ENCODE data around the gene NSD1. TPM values are rescaled to one million over a fixed set of nuclear protein-coding genes. Genes with fewer than 3 reads are reported as not detected.

The NSD1 gene
- total and polyA plus RNA-seq, 2 of the 8 experiments (the other 6 are each of a cell fraction or from before 2014, with no cell fraction given) = 22.8 to 168 TPM

DNA sequence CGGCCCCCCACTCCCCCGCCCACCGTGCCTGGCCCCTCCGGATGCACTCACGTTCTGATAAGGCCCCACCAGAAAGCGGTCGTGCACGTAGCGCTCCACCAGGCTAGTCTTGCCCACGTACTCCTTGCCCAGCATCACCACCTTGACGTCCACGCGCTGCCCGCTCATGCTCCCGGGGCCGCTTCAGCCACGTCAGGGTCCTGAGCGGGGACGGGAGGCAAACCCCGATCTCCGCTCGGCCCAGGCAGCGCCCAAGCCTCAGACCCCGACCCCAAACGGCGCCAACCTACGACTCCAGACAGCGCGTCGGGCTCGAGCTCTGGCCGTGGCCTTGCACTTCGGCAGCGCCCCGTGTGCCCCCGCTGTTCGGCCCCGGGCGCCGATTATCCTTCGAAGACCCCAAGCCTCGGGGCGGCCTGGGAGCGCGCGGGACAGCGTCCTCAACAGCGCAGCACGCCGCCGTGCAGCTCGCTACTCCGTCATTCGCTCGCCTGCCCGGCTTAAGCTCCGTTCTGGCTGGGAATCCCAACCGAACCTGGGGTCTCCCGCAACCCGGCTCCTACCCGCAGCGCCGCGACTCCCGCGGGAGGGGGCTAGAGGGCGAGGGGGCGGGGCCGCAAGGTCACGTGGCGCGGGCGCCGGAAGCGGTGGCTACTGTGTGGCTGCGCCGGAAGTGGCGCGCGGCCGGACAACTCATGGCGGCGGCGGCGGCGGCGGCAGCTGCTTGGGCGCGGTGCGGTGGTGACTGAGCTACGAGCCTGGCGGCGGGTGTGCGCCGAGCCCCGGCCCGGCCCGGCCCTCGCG lies 169.8 kb downstream of the NSD1 start, which contains the start of the genes PRELID1 and RAB24 (continued):
- TF ChIP-seq TAF7 (optimal IDR thresholded peaks at IDR 0.05; ENCODE audit: borderline replicate concordance, low read depth, low read length) (no peak), GABPA (IDR thresholded peaks at IDR 0.05; ENCODE audit: borderline replicate concordance, insufficient read depth, low read length) (peak; percentile 91), POLR2AphosphoS5 (IDR thresholded peaks at IDR 0.05; ENCODE audit: low read depth, low read length) (no peak; the same call in none of the 2 replicates), MAX (IDR thresholded peaks at IDR 0.05) (peak; percentile 68), MAFK (IDR thresholded peaks at IDR 0.05; ENCODE audit: low read depth, low read length) (no peak), SIN3A (conservative IDR thresholded peaks at IDR 0.05 in 1 of 2, IDR thresholded peaks at IDR 0.05 in 1 of 2; ENCODE audit: low read depth in 1 of 2, low read length in 2 of 2) (peak; percentile 52 to 81; a peak in 2 of 4 replicates)
- TF ChIP-seq, protein P1, sequence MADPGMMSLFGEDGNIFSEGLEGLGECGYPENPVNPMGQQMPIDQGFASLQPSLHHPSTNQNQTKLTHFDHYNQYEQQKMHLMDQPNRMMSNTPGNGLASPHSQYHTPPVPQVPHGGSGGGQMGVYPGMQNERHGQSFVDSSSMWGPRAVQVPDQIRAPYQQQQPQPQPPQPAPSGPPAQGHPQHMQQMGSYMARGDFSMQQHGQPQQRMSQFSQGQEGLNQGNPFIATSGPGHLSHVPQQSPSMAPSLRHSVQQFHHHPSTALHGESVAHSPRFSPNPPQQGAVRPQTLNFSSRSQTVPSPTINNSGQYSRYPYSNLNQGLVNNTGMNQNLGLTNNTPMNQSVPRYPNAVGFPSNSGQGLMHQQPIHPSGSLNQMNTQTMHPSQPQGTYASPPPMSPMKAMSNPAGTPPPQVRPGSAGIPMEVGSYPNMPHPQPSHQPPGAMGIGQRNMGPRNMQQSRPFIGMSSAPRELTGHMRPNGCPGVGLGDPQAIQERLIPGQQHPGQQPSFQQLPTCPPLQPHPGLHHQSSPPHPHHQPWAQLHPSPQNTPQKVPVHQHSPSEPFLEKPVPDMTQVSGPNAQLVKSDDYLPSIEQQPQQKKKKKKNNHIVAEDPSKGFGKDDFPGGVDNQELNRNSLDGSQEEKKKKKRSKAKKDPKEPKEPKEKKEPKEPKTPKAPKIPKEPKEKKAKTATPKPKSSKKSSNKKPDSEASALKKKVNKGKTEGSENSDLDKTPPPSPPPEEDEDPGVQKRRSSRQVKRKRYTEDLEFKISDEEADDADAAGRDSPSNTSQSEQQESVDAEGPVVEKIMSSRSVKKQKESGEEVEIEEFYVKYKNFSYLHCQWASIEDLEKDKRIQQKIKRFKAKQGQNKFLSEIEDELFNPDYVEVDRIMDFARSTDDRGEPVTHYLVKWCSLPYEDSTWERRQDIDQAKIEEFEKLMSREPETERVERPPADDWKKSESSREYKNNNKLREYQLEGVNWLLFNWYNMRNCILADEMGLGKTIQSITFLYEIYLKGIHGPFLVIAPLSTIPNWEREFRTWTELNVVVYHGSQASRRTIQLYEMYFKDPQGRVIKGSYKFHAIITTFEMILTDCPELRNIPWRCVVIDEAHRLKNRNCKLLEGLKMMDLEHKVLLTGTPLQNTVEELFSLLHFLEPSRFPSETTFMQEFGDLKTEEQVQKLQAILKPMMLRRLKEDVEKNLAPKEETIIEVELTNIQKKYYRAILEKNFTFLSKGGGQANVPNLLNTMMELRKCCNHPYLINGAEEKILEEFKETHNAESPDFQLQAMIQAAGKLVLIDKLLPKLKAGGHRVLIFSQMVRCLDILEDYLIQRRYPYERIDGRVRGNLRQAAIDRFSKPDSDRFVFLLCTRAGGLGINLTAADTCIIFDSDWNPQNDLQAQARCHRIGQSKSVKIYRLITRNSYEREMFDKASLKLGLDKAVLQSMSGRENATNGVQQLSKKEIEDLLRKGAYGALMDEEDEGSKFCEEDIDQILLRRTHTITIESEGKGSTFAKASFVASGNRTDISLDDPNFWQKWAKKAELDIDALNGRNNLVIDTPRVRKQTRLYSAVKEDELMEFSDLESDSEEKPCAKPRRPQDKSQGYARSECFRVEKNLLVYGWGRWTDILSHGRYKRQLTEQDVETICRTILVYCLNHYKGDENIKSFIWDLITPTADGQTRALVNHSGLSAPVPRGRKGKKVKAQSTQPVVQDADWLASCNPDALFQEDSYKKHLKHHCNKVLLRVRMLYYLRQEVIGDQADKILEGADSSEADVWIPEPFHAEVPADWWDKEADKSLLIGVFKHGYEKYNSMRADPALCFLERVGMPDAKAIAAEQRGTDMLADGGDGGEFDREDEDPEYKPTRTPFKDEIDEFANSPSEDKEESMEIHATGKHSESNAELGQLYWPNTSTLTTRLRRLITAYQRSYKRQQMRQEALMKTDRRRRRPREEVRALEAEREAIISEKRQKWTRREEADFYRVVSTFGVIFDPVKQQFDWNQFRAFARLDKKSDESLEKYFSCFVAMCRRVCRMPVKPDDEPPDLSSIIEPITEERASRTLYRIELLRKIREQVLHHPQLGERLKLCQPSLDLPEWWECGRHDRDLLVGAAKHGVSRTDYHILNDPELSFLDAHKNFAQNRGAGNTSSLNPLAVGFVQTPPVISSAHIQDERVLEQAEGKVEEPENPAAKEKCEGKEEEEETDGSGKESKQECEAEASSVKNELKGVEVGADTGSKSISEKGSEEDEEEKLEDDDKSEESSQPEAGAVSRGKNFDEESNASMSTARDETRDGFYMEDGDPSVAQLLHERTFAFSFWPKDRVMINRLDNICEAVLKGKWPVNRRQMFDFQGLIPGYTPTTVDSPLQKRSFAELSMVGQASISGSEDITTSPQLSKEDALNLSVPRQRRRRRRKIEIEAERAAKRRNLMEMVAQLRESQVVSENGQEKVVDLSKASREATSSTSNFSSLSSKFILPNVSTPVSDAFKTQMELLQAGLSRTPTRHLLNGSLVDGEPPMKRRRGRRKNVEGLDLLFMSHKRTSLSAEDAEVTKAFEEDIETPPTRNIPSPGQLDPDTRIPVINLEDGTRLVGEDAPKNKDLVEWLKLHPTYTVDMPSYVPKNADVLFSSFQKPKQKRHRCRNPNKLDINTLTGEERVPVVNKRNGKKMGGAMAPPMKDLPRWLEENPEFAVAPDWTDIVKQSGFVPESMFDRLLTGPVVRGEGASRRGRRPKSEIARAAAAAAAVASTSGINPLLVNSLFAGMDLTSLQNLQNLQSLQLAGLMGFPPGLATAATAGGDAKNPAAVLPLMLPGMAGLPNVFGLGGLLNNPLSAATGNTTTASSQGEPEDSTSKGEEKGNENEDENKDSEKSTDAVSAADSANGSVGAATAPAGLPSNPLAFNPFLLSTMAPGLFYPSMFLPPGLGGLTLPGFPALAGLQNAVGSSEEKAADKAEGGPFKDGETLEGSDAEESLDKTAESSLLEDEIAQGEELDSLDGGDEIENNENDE (IDR thresholded peaks at IDR 0.05; ENCODE audit: insufficient replicate concordance, low read length) = no peak
